HG03432 (cell line): ENCODE measurements around the gene CPT1A.

Source experiments
- ATAC-seq: cut with Tn5 transposase; IDR thresholded peaks from one replicate; pipeline ENCODE4 v1.9.1; 2021; ENCODE audit warnings: mild to moderate bottlenecking, moderate library complexity; ENCODE audit not compliant: unreplicated experiment

The CPT1A gene

DNA sequence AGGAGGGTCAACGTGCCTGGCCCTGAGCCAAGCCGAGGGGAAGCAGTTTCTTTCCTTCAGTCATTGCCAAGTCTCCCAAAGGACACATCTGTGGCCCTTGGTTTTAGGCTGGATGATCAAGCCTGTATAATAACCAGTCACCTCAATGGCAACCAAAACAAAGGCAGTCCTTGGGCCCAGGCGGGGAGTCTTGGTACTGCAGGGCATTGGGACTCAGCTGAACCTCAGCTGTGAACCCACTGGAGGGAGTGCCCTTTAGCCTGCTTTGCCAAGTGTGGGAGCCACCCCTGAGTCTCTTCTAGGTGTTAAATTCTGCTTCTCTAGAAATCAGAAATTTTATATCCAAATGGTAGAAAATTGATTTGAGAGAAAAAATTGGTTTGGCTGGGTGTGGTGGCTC lies 36.9 kb downstream of the CPT1A start:
- no peak for ATAC-seq

DNA sequence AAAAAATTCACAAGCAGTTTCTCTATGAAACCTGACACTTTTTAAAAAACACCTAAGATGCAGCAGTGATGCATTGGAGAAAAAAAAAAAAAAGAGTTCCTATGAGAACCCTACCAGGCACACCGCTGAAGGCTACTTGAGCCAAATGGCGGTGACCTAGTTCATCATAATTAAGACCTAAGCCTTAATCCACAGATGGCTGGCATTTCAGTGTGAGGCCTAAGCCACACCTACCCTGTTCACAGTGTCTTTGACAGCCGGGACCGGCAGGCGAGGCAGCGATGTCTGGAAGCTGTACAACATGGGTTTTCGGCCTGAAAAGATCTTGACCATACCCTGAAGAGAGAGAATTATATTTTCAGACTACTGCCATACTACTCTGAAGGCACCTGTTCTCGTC lies 38.0 kb downstream of the CPT1A start:
- no peak for ATAC-seq

- ATAC-seq, result no peak
Observed at GRCh38 chr11:68798221-68798813, 43.4 kb downstream of the CPT1A start.

DNA sequence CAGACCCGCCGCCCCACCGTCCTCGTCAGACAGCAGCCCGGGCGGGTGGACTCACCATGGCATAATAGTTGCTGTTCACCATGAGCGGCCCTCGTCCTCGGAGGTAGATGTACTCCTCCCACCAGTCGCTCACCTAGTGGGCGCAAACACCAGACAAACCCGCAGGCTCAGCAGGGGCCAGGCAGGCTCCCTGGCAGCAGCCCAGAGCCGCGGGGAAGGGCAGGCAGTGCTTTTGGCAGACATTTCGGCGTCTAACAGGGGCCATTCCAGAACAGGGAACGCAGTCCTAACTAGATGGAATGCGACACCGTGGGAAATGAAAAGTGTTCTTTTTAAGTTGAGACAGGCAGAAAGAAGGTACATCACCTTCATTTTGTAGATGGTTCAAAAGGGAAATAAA lies 44.9 kb downstream of the CPT1A start:
- ATAC-seq, result no peak

- ATAC-seq, result no peak
Observed at GRCh38 chr11:68792400-68792966, 49.2 kb downstream of the CPT1A start.

- ATAC-seq, result no peak
Observed at GRCh38 chr11:68784653-68785052, 57.1 kb downstream of the CPT1A start.

DNA sequence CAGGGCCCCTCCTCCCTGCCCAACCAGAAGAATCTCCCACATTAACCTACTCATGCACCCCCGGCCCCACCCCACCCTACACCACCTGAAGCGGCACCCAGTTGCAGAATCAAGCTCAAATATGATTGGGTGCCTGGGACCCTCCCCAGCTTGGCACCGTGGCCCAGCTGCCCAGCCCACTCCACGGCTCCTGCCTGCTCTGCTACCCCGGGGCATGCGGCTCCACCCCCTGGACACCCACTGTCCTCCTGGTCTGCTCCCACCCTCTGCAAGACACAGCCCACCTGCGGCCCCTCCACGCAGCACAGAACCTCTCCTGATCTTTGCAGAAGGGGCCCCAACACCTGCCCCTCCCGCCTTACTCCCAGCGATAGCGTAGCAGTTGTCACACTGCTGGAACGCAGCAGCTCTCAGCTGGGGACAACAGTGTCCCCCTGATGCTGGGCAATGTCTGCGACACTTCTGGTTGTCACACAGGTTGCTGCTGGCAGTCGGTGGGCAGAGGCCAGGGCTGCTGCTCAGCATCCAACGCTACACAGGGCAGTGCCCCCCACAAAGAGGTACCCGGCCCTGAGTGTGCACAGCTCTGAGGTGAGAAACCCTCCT lies 58.4 kb downstream of the CPT1A start:
- no peak for ATAC-seq

DNA sequence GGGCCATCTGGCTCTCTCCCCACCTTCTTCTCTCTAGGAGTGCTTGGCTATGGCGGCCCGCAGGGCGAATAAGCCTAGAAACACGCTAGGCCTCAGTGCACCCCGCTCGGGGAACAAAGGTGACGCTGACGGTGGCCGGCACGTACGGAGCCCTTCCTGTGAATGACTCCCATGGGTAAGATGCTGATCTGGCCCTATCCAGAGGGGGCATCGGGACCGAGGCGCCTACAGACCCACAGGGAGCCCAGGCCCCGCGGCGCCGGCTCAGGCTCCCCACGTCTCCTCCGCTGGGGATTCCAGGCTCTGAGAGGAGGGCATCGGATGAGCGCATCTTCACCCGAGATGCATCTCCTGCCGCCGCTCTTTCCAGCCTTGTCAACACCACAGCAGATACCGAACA lies 59.0 kb downstream of the CPT1A start:
- no peak for ATAC-seq

- ATAC-seq, result no peak
Observed at GRCh38 chr11:68780829-68781228, 60.9 kb downstream of the CPT1A start.

DNA sequence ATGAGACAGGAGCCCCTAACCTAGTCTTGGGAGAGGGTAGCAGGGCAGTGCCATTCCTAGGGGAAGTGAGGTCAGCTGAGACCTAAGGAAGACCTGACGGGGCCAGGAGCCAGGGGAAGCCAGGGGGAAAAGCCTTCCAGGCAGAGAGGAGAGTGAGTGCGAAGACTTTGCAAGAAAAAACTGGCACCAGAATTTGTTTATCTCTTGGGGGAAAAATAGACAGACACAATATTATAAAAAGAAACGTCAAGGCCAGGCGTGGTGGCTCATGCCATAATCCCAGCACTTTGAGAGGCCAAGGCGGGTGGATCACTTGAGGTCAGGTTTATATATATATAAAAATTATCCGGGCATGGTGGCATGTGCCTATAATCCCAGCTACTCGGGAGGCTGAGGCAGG lies 63.5 kb downstream of the CPT1A start:
- ATAC-seq, result no peak

DNA sequence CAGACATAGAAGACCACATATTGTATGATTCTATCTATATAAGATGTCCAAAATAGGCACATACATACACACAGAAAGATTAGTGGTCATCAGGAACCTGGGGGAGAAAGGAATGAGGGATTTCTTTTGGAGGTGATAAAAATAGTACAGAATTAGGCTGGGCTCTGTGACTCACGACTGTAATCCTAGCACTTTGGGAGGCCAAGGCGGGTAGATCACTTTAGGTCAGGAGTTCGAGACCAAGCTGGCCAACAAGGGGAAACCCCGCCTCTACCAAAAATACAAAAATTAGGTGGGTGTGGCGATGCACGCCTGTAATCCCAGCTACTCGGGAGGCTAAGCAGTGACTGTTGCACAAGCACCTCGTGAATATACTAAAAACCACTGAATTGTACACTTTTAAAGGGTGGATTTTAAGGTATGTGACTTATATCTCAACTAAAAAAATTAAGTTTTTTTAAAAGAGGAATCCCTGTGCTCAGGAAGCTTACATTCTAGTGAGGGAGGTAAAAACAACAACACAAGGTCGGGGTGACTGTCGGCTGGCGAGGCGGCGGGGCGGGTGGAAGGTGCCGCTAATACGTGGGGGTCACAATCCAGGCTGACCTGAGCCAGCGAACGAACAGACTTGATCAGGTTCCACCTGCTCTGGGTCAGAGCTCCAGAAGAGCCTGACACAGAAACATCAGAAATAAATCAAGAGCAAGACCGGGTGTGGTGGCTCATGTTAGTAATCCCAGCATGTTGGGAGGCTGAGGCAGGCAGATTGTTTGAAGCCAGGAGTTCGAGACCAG lies 65.1 kb downstream of the CPT1A start:
- no peak for ATAC-seq

- ATAC-seq, result no peak
Observed at GRCh38 chr11:68775951-68776388, 65.7 kb downstream of the CPT1A start.

GRCh38 chr11:68774194-68774585 lies 67.5 kb downstream of the CPT1A start:
- no peak for ATAC-seq

- ATAC-seq, result no peak
Observed at GRCh38 chr11:68773521-68774193, 68.1 kb downstream of the CPT1A start.

DNA sequence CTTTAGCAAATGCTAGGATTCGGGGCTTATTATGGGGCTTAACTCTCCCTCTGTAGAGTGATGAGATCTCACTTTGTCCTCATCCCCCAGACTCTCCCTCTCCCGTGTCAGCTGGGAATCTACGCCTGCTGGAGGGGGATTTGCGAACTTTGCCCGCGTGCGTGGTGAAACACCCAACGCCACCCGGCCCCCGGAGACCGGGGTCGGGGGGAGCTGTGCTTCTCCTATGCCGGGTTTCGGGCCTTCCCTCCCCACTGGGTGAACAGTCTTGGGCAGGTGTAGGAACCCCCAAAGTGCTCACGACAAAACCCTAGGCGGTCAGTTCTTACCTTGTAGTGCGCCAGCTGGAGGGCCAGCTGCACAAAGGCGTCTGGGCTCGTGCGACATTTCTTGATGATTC lies 68.8 kb downstream of the CPT1A start:
- no peak for ATAC-seq

DNA sequence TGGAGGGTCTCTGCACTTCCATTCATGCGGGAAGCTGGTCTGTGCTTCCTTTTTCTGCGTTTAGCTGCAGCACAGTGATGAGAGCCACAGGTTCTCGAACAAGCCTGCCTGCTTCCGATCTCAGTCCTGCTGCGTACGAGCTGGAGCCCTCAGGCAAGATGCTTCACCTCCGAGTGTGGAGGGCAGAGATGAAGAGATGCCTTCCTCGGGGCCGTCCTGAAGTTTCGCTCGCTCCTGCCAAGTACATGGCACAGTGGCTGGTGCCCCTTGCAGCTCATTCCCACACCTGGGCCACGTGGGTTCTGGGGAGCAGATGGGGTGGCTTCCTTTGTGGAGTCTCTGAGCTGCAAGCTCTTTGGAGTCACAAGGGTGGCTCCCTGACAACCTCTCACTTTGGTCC lies 70.9 kb downstream of the CPT1A start:
- ATAC-seq, result no peak

DNA sequence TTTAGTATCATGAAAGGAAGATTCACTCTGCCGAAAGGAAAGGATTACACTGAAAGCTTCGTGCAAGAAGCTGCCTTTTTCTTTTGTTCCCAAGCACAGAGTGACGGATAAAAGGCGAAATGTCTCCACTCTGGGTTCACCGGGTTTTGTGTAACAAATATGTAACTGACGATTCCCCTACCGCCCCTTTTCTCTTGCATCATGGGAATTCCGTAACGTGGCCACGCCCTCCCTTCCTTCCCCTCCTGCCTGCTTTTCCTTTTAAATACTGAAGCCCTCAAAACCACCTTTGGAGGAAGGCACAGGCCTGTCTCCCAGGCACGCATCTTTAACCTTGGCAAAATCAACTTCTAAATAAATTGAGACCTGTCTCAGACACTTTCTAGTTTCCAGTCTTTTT lies 74.0 kb downstream of the CPT1A start:
- ATAC-seq, result no peak

GRCh38 chr11:68766786-68767185 lies 74.9 kb downstream of the CPT1A start:
- ATAC-seq, result no peak

GRCh38 chr11:68764746-68765145 lies 77.0 kb downstream of the CPT1A start:
- ATAC-seq, result no peak

- ATAC-seq, result no peak
Observed at GRCh38 chr11:68763926-68764657, 77.6 kb downstream of the CPT1A start.
